NT2/D1 (cell line): ENCODE results near the gene UPK3BL2.
"Not testable (repeated sequence)": the region's sequence is repeated elsewhere in the genome, so short reads cannot be mapped to it uniquely, and the experiment has no call there.

ENCODE experiments used
- SUZ12 ChIP-seq: IDR thresholded peaks from 2 replicates; pipeline ENCODE4 v1.6.1; 2011; ENCODE audit not compliant: insufficient read length, insufficient read depth; ENCODE audit errors: extremely low read depth
- YY1 ChIP-seq: IDR thresholded peaks from 2 replicates; pipeline ENCODE4 v1.6.1; 2011; ENCODE audit not compliant: insufficient read length, insufficient read depth
- ZNF274 ChIP-seq: IDR thresholded peaks from 2 replicates; pipeline ENCODE4 v1.6.1; 2011; ENCODE audit warnings: mild to moderate bottlenecking, low read depth, low read length

DNA sequence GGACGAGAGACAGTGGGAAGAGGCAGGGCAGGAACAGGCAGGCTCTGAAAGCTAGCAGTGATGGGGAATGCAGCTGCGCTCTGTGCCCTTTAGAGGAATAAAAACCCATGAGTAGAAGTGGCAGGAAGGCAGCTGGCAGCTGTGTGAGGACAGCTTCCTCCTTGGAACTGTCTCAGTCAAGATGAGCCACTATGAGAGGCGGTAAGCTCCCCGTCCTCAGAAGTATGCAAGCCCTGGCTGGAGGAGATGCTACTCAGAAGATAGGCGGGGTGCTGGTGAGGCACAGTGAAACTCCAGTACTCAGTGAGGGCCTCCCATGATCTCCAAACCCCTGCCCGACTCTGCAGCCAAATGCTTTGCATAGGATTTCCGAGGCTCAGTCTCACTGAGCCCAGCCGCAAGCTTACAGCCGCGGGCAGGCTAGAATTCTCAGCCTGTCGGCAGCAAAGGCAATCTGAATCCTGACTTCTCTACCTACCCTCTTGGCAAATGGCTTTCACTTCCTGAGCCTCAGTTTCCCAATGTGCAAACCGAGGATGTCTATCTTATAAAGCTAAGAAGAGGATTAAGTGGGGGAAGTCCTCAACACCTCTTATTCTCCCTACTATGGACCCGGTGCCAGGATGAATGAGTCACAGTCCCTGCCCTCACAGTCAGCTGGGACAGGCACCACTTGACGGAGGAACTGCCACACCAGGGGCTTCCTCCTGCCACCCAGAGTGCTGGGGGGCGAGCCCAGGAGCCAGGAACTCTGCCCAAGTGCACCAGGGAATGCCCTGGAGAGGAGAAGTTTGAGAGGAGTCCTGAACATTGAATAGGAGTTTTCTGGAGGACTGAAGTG, 28.4 kb downstream of the UPK3BL2 start:
- TF ChIP-seq YY1, ZNF274, SUZ12: not testable (repeated sequence)
